Smooth muscle cell (in vitro differentiated cells): ENCODE results near the gene FBLIM1. TPM values are rescaled to one million over a fixed set of nuclear protein-coding genes. Genes with fewer than 3 reads are reported as not detected.

Experiments used
- DNase-seq: peaks from one replicate; lab custom pipeline; 2025; ENCODE audit not compliant: unreplicated experiment; lab: John Stamatoyannopoulos, UW
- H2AFZ ChIP-seq: fragments of 200-600 bp; sonication (generic); 2 replicates; pipeline ENCODE4 v1.6.0; 2016; ENCODE audit warnings: antibody characterized with exemption, low read depth, mild to moderate bottlenecking
- H3F3A ChIP-seq: fragments of 200-600 bp; sonication (generic); 2 replicates; pipeline ENCODE4 v1.6.0; 2017; ENCODE audit warnings: antibody characterized with exemption, low read depth
- H3K27ac ChIP-seq: fragments of 200-600 bp; sonication (generic); 2 replicates; pipeline ENCODE4 v1.5.1; 2016; ENCODE audit warnings: low read depth, mild to moderate bottlenecking
- H3K27me3 ChIP-seq: fragments of 200-600 bp; sonication (generic); 2 replicates; pipeline ENCODE4 v1.6.1; 2016; ENCODE audit warnings: low read depth, mild to moderate bottlenecking
- H3K36me3 ChIP-seq: fragments of 200-600 bp; sonication (generic); 2 replicates; pipeline ENCODE4 v1.5.1; 2016; ENCODE audit warnings: low read depth
- H3K4me1 ChIP-seq: fragments of 200-600 bp; sonication (generic); 2 replicates; pipeline ENCODE4 v1.5.1; 2016; ENCODE audit warnings: low read depth
- H3K4me2 ChIP-seq: fragments of 200-600 bp; sonication (generic); 2 replicates; pipeline ENCODE4 v1.6.0; 2016; ENCODE audit warnings: mild to moderate bottlenecking
- H3K4me3 ChIP-seq: fragments of 200-600 bp; sonication (generic); 2 replicates; pipeline ENCODE4 v1.5.1; 2016; ENCODE audit warnings: mild to moderate bottlenecking
- H3K79me2 ChIP-seq: fragments of 200-600 bp; sonication (generic); 2 replicates; pipeline ENCODE4 v1.6.0; 2016; ENCODE audit warnings: low read depth, mild to moderate bottlenecking
- H3K9ac ChIP-seq: fragments of 200-600 bp; sonication (generic); 2 replicates; pipeline ENCODE4 v1.6.0; 2016; ENCODE audit warnings: low read depth
- H3K9me3 ChIP-seq: fragments of 200-600 bp; sonication (generic); replicated peaks from 2 replicates; pipeline ENCODE4 v1.5.1; 2016; ENCODE audit warnings: low read depth
- H4K20me1 ChIP-seq: fragments of 200-600 bp; sonication (generic); 2 replicates; pipeline ENCODE4 v1.6.0; 2016; ENCODE audit warnings: low read depth
- CTCF ChIP-seq: fragments of 200-600 bp; sonication (generic); IDR thresholded peaks from 2 replicates; pipeline ENCODE4 v1.5.1; 2017; ENCODE audit warnings: borderline replicate concordance, mild to moderate bottlenecking, antibody characterized with exemption; ENCODE audit not compliant: insufficient read depth, poor library complexity, severe bottlenecking
- WGBS: methylation state at CpG from one replicate; pipeline ENCODE4 v1.1.7; 2016; ENCODE audit warnings: low lambda C conversion rate; 5-methylcytosine and 5-hydroxymethylcytosine counted together
- polyA plus RNA-seq: library from polyadenylated mRNA; unstranded; fragments of >200 nt; fragmentation: Nextera tagmentation; extraction: Ambion mirVana; gene quantifications from 2 replicates; pipeline ENCODE4 v1.2.1, GENCODE V29; 2016
- total RNA-seq: library from RNA; depleted of rRNA; stranded (reverse); fragments of >200 nt; gene quantifications from 2 replicates; pipeline ENCODE4 v1.2.3, GENCODE V29; 2014

The FBLIM1 gene
- total and polyA plus RNA-seq, 2 experiments from 2014 or later = 36.7 to 50.8 TPM

- H3K27me3 ChIP-seq = no peaks in the 10 kb centered on the region
- no peaks in the 10 kb centered on the region for H3K79me2 ChIP-seq
- H3K27ac ChIP-seq = peak overlapping the region; percentile 96
- no peak overlapping the region for H3K4me3 ChIP-seq
- no peaks in the 10 kb centered on the region for H4K20me1 ChIP-seq
- H3K9ac ChIP-seq = peak overlapping the region; percentile 85
- H3K4me1 ChIP-seq = peaks cover 14% of the 10 kb centered on the region
- no peak for TF ChIP-seq CTCF
- H3K4me2 ChIP-seq = peak overlapping the region; percentile 49
- H3K9me3 ChIP-seq = no peaks in the 10 kb centered on the region
- no peak for DNase-seq
- H3F3A ChIP-seq = peaks cover 19% of the 10 kb centered on the region
- H3K36me3 ChIP-seq = no peaks in the 10 kb centered on the region
- no peak overlapping the region for H2AFZ ChIP-seq
- WGBS = 36% methylated on average over 22 of the region's 22 CpGs
These were observed 41.6 kb downstream of the FBLIM1 start for GRCh38 chr1:15799928-15800835.

- H3K4me2 ChIP-seq = peak overlapping the region; percentile 18
- DNase-seq = no peak
- peaks cover 14% of the 10 kb centered on the region for H3K4me1 ChIP-seq
- peaks cover 11% of the 10 kb centered on the region for H3F3A ChIP-seq
- TF ChIP-seq CTCF = no peak
- H2AFZ ChIP-seq = no peak overlapping the region
- no peaks in the 10 kb centered on the region for H3K27me3 ChIP-seq
- H3K27ac ChIP-seq = peak overlapping the region; percentile 96
- H3K9me3 ChIP-seq = no peaks in the 10 kb centered on the region
- H3K36me3 ChIP-seq = no peaks in the 10 kb centered on the region
- 76% methylated on average over 17 of the region's 17 CpGs for WGBS
- no peaks in the 10 kb centered on the region for H3K79me2 ChIP-seq
- H3K9ac ChIP-seq = no peak overlapping the region
- H3K4me3 ChIP-seq = no peak overlapping the region
- no peaks in the 10 kb centered on the region for H4K20me1 ChIP-seq
These were observed 43.8 kb downstream of the FBLIM1 start for GRCh38 chr1:15802234-15802965.

GRCh38 chr1:15803380-15803779, 44.8 kb downstream of the FBLIM1 start:
- Histone ChIP-seq H3K9ac (no peak overlapping the region), H3K79me2 (no peaks in the 10 kb centered on the region), H3F3A (peaks cover 11% of the 10 kb centered on the region), H3K36me3 (no peaks in the 10 kb centered on the region), H3K4me2 (no peak overlapping the region), H3K4me1 (peaks cover 14% of the 10 kb centered on the region), H4K20me1 (no peaks in the 10 kb centered on the region), H2AFZ (no peak overlapping the region), H3K9me3 (no peaks in the 10 kb centered on the region), H3K4me3 (no peak overlapping the region), H3K27me3 (no peaks in the 10 kb centered on the region), H3K27ac (no peak overlapping the region)
- DNase-seq = no peak
- 39% methylated on average over 4 of the region's 4 CpGs for WGBS
- TF ChIP-seq CTCF = peak; percentile 45
